LNCAP (cell line): Measurements from ENCODE around the gene CYB5R2.

Experiments
- CTCF ChIP-seq: fragments of 450-650 bp; IDR thresholded peaks from 2 replicates; pipeline ENCODE4 v1.5.1; 2017; ENCODE audit warnings: mild to moderate bottlenecking

Gene CYB5R2

GRCh38 chr11:7677071-7677470, 3.8 kb upstream of the CYB5R2 start:
- no peak for TF ChIP-seq CTCF

- no peak for TF ChIP-seq CTCF
These were observed 2.3 kb upstream of the CYB5R2 start for GRCh38 chr11:7675631-7676030.

GRCh38 chr11:7673724-7674434, 579 bp upstream of the CYB5R2 start:
- no peak for TF ChIP-seq CTCF

GRCh38 chr11:7672276-7672959, 882 bp downstream of the CYB5R2 start:
- TF ChIP-seq CTCF = no peak

- TF ChIP-seq CTCF = no peak
These were observed 1.7 kb downstream of the CYB5R2 start for GRCh38 chr11:7671347-7672215.

GRCh38 chr11:7670641-7671040, 2.7 kb downstream of the CYB5R2 start:
- TF ChIP-seq CTCF = no peak

- TF ChIP-seq CTCF = no peak
These were observed 4.4 kb downstream of the CYB5R2 start for GRCh38 chr11:7668911-7669310.
